CMK (cell line): ENCODE measurements around the gene TPST2.

Experiments used
- DNase-seq: peaks from one replicate; pipeline ENCODE4 v3.0.0-alpha.2; 2010; ENCODE audit warnings: low read depth

The TPST2 gene

DNA sequence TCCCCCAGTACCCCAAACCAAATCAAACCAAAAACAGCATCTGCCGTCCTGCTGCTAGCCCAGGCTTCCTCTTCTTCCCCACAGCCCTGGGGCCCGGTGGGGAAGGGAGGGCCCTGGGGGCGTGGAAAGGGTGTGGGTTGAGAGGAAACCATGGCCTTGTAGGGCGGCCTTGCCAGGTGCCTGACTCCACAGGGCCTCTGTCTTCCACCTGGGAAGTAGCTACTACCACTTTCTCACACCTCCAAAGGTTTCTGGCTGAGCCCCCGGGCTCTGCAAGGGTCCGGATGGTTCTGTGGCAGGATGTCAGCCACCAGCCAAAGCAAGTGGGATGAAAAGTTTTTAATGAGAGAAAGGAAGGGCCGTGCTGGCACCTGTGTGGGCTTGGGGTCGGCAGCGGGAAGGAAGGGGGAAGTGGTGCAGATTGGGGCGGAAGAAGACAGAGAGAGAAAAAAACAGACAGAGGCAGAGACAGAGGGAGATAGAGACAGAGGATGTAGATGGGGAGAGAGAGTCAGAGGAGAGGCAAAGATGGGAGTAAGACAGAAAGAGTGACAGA, 10.5 kb downstream of the TPST2 start:
- peak; percentile 58 for DNase-seq

DNA sequence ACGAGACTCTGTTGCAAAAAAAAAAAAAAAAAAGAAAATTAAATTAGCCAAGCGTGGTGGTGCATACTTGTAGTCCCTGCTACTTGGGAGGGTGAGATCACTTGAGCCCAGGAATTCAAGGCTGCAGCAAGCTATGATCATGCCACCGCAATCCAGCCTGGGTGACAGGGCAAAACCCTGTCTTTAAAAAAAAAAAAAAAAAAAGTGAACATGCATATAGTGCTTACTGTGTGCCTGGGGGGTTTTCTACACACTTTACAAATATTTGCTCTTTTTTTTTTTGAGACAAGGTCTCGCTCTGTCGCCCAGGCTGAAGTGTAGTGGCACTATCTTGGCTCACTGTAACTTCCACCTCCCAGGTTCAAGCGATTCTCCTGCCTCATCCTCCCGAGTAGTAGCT, 12.9 kb downstream of the TPST2 start:
- no peak for DNase-seq

DNA sequence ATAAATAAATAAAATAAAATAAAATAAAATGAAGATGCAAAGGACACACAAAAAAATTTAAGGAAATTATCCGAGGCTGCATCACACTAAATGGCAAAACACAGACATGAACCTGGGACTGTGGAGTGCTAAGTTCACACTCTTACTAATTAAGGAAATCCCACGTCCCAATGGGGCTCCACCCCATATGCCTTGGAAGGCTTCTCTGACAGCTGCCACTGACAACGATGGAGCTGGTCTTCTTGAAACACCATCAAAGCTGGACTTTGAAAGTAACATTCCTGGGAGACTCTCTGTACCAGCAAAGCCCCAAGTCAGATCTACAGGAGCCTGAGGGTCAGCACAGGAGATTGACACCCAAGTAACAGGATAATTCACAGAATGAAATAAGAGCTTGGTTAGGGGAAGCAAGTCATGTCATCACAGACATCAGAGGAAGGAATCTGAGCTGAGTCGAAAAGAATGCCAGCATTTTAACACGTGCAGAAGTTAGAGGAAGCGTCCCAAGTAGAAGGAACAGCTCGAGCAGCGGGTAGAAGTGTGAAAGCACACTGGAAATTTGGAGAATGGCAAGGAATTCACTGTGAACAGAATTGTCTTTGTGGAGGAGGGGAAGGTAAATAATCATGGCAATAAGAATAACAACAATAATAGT, 13.8 kb downstream of the TPST2 start:
- DNase-seq, result no peak

DNA sequence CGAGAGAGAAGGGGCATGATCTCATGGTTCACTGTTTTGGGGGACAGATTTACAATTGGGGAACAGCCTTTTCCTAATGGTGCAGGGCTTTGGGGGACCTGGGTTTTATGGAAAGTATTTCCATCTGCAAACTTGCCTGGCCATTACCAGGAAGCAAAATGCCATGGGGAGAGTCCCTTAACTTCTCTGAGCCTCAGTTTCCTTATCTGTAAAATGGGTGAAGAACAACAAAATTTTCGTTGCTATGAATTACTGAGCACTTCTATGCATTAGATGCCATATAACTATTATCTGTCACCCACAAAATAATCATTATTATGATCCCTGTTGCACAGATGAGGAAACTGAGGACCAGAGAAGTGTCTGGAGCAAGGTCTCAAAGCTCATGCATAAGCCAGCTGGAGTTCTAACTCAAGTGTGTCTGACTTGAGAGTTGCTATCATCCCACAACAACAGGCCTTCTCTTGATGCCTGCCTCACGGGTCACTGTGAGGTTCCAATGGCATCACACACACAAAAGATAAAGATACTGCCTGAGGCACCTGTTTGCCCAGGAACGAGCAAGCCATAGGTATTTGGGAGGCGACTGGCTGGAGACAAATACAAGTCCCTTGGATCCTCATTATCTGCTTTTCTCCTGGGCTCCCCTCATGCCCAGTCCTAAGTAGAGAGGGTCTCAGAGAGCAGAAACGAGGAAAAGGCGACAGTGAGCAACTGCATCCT, 15.8 kb downstream of the TPST2 start:
- no peak for DNase-seq

DNA sequence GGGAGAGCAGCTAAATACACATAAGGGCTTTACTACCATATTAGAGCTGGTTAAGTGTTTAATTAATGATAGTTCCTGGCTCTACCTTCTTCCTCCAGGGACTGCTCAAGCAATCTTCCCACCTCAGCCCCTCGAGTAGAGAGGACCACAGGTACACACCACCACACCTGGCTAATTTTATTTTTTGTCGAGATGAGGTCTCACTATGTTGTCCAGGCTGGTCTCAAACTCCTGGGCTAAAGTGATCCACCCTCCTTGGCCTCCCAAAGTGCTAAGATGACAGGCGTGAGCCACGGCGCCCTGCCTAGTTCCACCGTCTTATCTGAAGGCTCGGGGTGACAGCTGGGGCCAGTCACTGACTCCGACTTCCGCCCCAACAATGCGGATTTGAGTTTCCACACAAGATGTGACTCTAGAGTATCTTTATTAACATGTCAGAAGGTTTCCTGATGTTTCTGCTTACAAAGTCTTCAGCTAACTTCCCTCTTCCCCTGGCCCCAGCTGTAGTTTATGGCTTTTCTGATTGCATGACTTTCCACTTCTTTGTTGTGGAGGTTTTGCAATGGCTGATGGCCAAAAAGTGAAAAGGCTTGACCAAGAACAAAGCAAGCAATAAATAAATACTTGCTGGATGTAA, 16.8 kb downstream of the TPST2 start:
- no peak for DNase-seq

DNA sequence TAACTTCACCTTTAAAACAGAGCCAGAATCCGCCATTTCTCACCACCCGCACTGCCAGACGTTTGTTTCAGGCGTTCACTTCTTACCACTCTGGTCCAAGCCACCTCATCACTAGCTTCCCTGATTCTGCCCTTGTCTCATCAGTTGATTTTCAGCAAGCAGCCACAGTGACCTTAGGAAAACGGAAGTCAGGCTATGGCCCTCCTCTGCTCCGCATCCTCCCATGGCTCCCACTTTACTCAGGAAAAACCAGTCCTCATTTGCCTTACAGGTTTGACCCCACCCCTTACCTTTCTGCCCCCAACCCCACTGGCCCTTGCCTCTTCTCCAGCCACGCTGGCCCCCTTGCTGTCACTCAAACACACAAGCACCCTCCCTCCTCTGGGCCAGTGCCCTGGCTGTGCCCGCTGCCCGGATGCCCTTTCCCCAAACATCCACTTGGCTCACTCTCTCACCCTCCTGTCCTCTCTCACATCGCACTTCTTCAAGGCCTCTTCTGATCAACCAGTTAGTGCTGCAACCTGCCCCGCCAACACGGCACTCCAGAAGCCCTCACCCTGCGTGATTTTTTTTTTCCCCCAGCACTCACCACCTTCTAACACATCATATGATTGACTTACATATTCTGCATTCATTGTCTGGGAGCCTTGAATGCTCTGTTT, 18.9 kb downstream of the TPST2 start:
- no peak for DNase-seq

DNA sequence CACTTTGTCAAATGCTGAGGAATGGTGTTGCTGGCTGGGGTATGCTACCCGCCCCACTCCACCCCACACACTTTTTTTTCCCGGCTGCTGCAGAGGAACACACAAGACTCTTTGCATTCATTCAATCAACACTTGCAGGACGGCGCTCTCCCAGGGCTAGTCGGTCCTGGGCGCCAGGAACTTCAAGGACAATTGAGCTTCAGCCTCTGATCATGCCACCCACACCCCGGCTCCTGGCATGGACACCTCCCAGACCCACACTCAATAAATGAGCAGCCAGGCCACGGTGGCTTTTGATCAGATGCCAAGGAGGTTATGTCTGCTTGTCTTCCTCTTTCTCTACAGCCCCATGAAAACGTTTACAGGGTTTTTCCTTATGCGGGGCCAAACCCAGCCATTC, 19.8 kb downstream of the TPST2 start:
- DNase-seq, result no peak

DNA sequence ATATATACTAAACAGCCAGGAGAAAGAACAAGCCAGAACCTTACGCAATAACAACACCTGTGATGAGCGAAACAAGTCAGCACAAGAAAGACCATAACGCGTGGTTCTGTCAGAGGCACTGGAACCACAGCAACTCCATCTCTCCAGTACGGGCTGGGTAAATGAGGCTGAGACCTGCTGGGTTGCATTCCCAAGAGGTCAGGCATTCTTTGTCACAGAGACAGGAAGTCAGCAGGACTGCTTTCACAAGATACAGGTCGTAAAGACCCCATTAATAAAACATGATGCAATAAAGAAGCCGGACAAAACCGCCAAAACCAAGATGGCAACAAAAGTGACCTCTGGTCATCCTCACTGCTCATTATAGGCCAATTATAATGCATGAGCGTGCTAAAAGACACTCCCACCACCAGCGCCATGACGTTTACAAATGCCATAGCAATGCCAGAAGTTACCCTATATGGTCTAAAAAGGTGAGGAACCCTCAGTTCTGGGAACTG, 21.7 kb downstream of the TPST2 start:
- DNase-seq, result no peak

DNA sequence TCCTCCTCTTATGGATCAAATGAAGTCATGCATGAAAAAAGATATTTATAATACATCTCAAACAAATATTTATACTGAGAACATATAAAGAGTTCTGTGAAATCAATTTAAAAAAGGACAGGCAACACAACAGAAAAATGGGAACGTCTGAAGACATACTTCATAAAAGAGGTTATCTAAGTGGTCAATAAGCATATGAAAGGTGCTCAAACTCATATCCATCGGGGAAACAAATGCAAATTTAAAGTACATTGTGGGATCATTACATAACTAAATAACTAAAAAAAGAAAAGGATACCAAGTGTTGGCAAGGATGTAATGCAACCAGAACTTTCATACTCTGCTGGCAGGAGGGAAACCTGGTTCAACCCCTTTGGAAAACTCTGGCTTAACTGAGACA, 22.3 kb downstream of the TPST2 start:
- DNase-seq, result no peak

DNA sequence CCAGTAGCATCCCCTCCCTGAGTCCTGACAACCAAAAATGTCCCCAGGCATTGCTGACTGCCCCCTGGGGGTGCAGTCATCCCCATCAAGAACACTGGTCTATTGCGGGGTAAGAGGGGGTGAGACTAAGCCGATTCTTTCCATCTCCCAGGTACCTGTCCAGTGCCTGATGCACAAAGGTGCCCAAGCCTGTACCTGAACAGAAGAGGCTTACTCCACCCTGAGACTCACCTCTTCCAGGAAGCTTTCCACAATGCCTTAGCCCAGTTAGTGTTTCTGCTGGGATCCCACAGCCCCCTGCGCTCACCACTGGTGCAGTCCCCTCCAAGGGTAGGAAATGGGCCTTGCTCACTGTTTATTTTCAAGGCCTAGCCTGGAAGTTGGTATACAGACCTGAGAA, 22.9 kb downstream of the TPST2 start:
- no peak for DNase-seq

DNA sequence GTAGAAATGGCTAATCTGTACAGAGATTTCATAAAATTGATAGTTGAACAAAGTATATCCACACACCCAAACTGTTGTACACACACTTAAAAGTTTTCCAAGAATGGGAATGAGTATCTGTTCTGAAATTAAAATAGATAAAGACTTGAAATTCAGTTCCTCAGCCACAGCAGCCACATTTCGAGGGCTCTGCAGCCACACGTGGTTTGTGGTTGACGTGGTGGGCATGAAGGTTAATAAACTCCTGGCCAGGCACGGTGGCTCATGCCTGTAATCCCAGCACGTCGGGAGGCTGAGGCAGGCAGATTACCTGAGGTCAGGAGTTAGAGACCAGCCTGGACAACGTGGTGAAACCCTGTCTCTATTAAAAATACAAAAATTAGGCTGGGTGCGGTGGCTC, 24.0 kb downstream of the TPST2 start:
- DNase-seq, result no peak

DNA sequence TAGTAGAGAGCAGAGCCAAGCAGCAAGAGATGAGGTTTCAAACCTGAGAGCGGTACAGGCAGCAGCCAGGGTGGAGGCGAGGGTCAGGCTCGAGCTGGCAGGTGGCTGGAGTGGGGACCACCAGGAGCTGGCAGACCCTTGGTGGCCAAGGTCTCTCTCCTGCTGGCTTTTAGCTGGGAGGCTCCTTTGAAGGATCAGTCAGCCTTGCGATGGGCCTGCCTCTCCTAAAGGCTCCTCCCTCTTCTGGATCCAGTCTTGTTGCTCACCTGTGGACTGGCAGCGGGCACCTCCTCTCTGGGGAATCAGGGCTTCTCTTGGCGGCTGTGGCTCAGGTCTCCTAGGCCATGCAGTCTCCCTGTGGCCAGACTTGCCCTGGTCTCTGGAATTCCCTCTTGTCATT, 24.8 kb downstream of the TPST2 start:
- DNase-seq, result no peak

DNA sequence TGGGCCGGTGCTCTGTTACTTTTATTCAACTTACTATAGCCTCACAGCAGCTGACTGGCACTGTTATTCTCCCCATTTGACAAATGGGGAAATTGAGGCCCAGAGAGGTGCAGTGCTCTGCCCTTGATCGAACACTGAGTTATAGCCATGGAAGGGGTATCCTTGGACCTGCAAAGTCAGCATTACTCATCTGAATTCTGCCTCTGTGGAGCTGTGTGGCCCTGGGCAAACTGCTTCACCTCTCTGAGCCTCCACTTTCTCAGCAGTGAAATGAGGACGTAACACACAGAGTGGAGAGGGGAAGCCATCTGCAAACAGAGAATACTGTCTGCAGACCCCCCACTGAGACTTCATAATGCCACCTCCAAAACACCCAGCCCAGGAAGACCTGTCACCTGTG, 25.3 kb downstream of the TPST2 start:
- DNase-seq, result no peak

DNA sequence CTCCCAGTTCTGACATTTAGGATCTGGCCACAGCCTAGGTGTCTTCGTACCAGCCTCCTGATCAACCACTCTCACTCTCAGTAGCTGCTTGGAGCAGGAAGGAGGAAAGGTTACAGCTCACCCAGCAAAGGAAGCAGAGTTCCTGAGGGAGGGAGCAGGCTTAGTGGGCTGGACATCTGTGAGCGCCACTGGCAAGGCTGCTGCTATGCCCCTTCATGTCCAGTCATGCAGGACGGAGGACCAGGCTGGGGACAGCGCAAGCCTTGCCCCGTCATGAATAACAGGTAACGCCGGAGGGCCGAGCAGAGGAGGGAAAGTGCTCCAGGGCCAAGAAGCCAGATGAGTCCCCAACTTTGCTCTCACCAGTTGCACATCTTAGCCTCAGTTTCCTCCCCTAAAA, 25.8 kb downstream of the TPST2 start:
- no peak for DNase-seq

DNA sequence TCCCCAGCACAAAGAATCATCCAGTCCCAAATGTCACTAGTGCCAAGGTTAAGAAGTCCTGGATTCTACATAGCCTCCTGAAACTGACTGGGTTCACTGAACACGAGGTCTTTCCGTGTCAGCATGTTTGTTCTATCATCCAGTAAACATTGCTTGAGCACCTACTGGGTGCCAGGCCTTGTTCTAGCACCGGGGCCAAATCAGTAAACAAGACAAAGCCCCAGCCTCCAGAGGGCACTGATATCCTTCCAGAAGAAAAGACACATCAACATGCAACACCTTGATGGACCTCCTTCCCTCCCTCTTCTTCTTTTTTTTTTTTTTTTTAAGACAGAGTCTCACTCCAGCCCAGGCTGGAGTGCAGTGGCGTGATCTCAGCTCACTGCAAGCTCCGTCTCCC, 26.9 kb downstream of the TPST2 start:
- DNase-seq, result no peak

DNA sequence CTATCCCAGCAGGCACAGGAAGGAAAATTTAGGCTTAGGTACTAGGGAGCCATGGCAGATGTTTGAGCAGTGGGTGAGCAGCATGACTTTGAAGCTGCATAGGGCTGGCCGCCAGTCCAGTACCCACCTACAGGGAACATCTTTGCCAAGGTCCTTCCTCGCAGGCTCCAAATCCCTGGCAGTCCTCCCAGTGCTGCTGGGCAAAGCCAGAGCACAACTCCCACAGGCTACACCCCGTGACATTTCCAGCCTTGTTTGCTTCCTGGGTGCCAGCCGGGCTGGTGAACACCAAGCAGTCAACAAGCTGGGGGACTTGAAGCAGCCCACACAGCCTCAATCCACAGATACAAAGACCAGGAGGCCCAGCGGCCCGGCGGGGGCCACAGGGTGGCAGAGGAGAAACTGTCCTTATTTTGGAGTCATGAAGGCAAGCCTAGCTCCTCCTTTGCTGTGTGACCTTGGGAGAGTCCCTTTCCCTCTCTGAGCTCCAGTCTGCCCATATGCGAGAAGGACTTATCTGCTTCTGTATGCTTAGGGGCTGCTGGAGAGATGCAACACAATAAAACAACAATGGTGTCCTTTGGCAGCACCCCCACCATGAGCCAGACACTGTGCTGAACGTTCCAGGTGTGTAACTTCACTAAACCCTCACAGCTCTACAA, 28.0 kb downstream of the TPST2 start:
- DNase-seq, result no peak

DNA sequence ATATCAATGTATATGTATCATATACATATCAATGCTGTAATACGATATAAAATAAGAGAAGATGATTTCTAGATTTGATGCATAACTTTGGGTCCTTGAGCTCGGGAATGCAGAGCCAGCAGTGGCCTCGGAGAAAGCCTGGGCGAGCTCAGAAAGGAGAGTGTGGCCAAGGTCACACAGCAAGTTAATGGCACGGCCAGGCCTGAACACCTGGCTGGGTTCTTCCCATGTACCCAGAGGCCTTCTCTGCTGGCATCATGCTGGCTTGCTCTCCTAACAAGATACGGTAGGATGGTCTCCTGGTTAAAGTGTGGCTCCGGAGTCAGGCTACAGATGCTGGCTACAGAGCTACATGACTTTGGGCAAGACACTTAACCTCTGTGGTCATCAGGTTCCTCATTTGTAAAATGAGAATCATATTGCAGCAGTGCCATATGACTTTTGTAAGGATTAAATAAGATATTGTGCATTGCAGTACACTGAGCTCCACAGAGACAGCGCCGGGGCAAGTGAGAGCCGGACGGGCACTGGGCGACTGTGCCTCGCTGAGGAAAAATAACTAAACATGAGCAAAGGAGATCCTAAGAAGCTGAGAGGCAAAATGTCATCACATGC, 29.9 kb downstream of the TPST2 start:
- no peak for DNase-seq

DNA sequence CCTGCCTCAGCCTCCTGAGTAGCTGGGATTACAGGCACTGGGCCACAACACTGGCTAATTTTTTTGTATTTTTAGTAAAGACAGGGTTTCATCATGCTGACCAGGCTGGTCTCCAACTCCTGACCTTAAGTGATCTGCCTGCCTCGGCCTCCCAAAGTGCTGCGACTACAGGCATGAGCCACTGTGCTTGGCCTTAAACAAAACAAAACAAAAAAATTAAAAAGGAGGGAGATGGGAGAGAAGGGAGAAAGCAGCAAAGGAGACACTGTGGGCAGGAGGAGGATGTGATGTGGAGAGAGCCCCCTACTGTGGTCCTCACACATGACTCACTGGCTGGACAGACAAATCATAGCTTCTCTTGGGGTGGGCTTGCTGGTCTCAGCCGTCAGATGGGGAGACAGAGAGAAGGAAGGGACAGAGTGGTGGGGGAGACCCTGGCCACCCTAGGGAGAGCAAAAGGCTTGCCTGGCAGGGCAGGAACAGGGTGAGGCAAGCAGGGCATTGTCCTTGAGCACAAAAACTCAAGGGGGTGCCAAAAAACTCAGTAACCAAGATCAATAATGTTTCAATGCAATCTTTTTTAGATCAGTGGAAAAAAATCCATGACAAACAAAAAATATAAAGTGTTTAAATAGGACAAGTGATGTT, 31.6 kb downstream of the TPST2 start:
- no peak for DNase-seq

DNA sequence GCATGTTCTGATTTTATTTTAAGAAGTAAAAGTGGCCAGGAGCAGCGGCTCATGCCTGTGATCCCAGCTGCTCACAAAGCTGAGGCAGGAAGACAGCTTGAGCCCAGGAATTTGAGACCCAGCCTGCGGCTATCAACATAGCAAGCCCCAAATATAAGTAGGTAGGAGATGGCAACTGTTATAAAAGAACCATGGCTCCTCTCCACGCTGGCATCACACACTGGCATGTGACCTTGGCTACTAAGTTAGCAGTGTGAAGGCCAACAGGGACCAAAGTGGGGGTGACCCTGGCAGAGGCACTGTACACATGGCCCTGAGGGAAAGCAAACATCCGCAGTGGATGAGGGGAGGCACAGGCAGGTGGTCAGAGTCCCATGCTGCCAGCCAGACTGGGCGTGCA, 33.0 kb downstream of the TPST2 start:
- DNase-seq, result no peak

DNA sequence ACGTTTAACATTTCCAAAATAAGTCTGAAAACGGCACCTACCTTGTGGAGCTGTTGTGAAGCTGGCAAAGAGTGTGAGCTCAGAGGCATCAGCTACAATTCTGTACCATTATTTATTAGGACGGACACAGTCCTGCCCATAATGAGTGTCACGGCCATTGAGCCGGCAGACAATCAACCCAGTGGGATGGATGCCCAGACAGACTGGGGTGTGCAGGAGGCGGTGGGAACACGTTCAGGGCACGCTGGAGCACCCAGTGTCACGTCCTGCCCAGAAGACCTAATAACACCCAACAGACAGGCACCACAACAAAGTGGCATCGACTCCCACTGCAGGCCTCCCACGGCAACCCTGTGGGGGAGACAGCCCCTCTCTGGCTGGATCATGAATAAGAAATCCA, 34.5 kb downstream of the TPST2 start:
- DNase-seq, result no peak

DNA sequence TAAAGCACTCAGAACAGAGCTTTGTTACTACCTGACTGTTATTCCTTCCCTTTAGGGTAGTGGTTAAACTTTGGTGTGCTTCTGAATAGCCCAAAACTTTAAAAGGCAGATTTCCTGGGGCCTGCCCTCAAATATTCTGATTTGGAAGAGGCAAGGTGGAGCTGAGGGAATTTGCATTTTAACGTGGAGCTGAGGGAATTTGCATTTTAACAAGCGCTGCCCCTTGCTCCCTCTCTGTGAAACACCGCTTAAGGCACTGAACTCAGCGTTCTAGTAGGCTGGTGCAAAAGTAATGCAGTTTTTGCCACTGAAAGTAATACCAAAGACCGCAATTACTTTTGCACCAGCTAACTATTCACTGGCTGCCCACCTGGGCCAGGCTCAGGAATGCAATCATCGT, 35.0 kb downstream of the TPST2 start:
- DNase-seq, result no peak
